ENCODE results near the gene KLF13.
A peak's percentile ranks its signal among the peaks of the same experiment; 100 is the strongest.

Gene KLF13

GRCh38 chr15:31382713-31383045 lies 56.0 kb downstream of the KLF13 start:
- Mint-ChIP-seq H3K4me1 (peaks cover 18% of the 10 kb centered on the region), H3K27me3 (ENCODE audit: low read depth) (no peaks in the 10 kb centered on the region), H3K4me3 (no peak overlapping the region), H3K36me3 (ENCODE audit: low read depth) (peaks cover 21% of the 10 kb centered on the region), H3K27ac (peak overlapping the region; percentile 21 to 97 (median 73)), H3K9me3 (peaks cover 9% of the 10 kb centered on the region)
- no peak for TF ChIP-seq CTCF (IDR thresholded peaks at IDR 0.05; ENCODE audit: unreplicated experiment in 3 of 3)

GRCh38 chr15:31383139-31383538 lies 56.5 kb downstream of the KLF13 start:
- Mint-ChIP-seq H3K4me1 (peaks cover 18% of the 10 kb centered on the region), H3K4me3 (peak overlapping the region in 2 of 3 experiments; percentile 16 to 36), H3K27ac (peak overlapping the region; percentile 21 to 97 (median 65)), H3K27me3 (ENCODE audit: low read depth) (no peaks in the 10 kb centered on the region), H3K9me3 (peaks cover 13% of the 10 kb centered on the region), H3K36me3 (ENCODE audit: low read depth) (peaks cover 21% of the 10 kb centered on the region)
- no peak for TF ChIP-seq CTCF (IDR thresholded peaks at IDR 0.05; ENCODE audit: unreplicated experiment in 3 of 3)

- no peak for TF ChIP-seq CTCF (IDR thresholded peaks at IDR 0.05; ENCODE audit: unreplicated experiment in 3 of 3)
- H3K9me3 Mint-ChIP-seq: peaks cover 17% of the 10 kb centered on the region
- H3K4me3 Mint-ChIP-seq: no peak overlapping the region
- peaks cover 14% of the 10 kb centered on the region for H3K36me3 Mint-ChIP-seq (ENCODE audit: low read depth)
- peaks cover 8% of the 10 kb centered on the region for H3K4me1 Mint-ChIP-seq
- H3K27ac Mint-ChIP-seq: no peak overlapping the region
- H3K27me3 Mint-ChIP-seq (ENCODE audit: low read depth): peaks cover 3% of the 10 kb centered on the region
Observed at GRCh38 chr15:31384568-31384967, 57.9 kb downstream of the KLF13 start.

GRCh38 chr15:31385736-31386135 lies 59.1 kb downstream of the KLF13 start:
- H3K27ac Mint-ChIP-seq: no peak overlapping the region
- TF ChIP-seq CTCF (IDR thresholded peaks at IDR 0.05; ENCODE audit: unreplicated experiment in 3 of 3): no peak
- peaks cover 14% of the 10 kb centered on the region for H3K36me3 Mint-ChIP-seq (ENCODE audit: low read depth)
- peaks cover 11% of the 10 kb centered on the region for H3K4me1 Mint-ChIP-seq
- H3K9me3 Mint-ChIP-seq: peaks cover 27% of the 10 kb centered on the region
- no peak overlapping the region for H3K4me3 Mint-ChIP-seq
- H3K27me3 Mint-ChIP-seq (ENCODE audit: low read depth): peaks cover 5% of the 10 kb centered on the region

GRCh38 chr15:31387092-31387478 lies 60.5 kb downstream of the KLF13 start:
- TF ChIP-seq CTCF (IDR thresholded peaks at IDR 0.05; ENCODE audit: unreplicated experiment in 3 of 3): no peak

GRCh38 chr15:31387479-31388118 lies 61.0 kb downstream of the KLF13 start:
- Mint-ChIP-seq H3K36me3 (ENCODE audit: low read depth) (peaks cover 7% of the 10 kb centered on the region), H3K27ac (no peak overlapping the region), H3K4me1 (peaks cover 13% of the 10 kb centered on the region), H3K9me3 (peaks cover 23% of the 10 kb centered on the region), H3K27me3 (ENCODE audit: low read depth) (peaks cover 11% of the 10 kb centered on the region), H3K4me3 (peak overlapping the region in 1 of 3 experiments; percentile 20)
- TF ChIP-seq CTCF (IDR thresholded peaks at IDR 0.05; ENCODE audit: unreplicated experiment in 3 of 3): no peak

More at GRCh38 chr15:31387092-31387478, 60.5 kb downstream of the KLF13 start:
- Mint-ChIP-seq H3K4me1 (peaks cover 13% of the 10 kb centered on the region), H3K36me3 (ENCODE audit: low read depth) (peaks cover 7% of the 10 kb centered on the region), H3K9me3 (peaks cover 23% of the 10 kb centered on the region), H3K27ac (no peak overlapping the region), H3K4me3 (no peak overlapping the region), H3K27me3 (ENCODE audit: low read depth) (peaks cover 6% of the 10 kb centered on the region)
